ENCODE measurements around the gene LRRC32. TPM values are rescaled to one million over a fixed set of nuclear protein-coding genes. Genes with fewer than 3 reads are reported as not detected.

Gene LRRC32
- polyA plus RNA-seq, 1 donor (not counting 4 experiments of a cell fraction or from before 2014, with no cell fraction given) = not detected

DNA sequence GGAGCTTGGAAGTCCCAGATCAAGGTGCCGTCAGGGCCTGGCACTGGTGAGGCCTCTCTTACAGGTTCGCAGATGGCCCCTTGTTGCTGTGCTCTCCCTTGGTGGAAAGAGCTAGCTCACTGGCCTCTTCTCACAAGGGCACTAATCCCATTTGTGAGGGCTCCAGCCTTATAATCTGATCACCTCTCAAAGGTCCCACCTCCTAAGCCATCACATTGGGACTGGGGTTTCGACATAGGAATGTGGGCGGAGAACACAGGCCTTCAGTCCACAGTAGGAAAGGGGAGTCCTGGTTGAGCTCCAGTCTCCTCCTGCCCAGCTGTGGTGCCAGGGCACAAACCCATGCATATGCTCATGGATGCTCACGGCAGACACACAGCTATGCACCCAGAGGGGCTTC is 14.0 kb upstream of the LRRC32 start:
- Histone ChIP-seq H3K4me3 (ENCODE audit: control insufficient read depth in 2 of 3, extremely low read depth in 1 of 3, insufficient read depth in 2 of 3, low read depth in 1 of 3, low read length in 3 of 3) (no peak overlapping the region), H3K36me3 (ENCODE audit: control insufficient read depth in 2 of 2, extremely low read depth in 1 of 2, insufficient read depth in 2 of 2, low read length in 2 of 2) (no peaks in the 10 kb centered on the region), H3K4me2 (ENCODE audit: control insufficient read depth, extremely low read depth, insufficient read depth, low read depth, low read length) (no peak overlapping the region), H3K9ac (ENCODE audit: control insufficient read depth, extremely low read depth, insufficient read depth, low read length) (no peak overlapping the region), H3K9me3 (ENCODE audit: control insufficient read depth, low read depth, low read length) (peaks cover 2% of the 10 kb centered on the region), H4K20me1 (ENCODE audit: control insufficient read depth, extremely low read depth, insufficient read depth, low read length) (no peaks in the 10 kb centered on the region), H3K27me3 (ENCODE audit: control insufficient read depth, extremely low read depth, insufficient read depth, low read length) (peaks cover 26% of the 10 kb centered on the region), H3K79me2 (ENCODE audit: control insufficient read depth, insufficient read depth, low read length) (no peaks in the 10 kb centered on the region), H2AFZ (ENCODE audit: control insufficient read depth, low read length) (no peak overlapping the region), H3K9me1 (ENCODE audit: control insufficient read depth, extremely low read depth, insufficient read depth, low read length) (no peaks in the 10 kb centered on the region), H3K4me1 (ENCODE audit: control insufficient read depth, extremely low read depth, insufficient read depth, low read length) (no peaks in the 10 kb centered on the region), H3K27ac (ENCODE audit: control insufficient read depth, insufficient read depth, low read length) (no peak overlapping the region)
- FAIRE-seq (no peak), DNase-seq (ENCODE audit: low read depth, low spot score) (no peak)
- dilution Hi-C loops (cut with MboI; ENCODE audit: extremely low pct_ligation_motif_present, low sequenced_read_pairs) = no loop called here
- no peak for TF ChIP-seq CTCF (optimal IDR thresholded peaks at IDR 0.05 in 1 of 3, IDR thresholded peaks at IDR 0.05 in 1 of 3, conservative IDR thresholded peaks at IDR 0.05 in 1 of 3; ENCODE audit: extremely low read depth in 1 of 3, insufficient read depth in 2 of 3, low read length in 3 of 3)

GRCh38 chr11:76683161-76684095 is 12.9 kb upstream of the LRRC32 start:
- no peak overlapping the region for H3K9ac ChIP-seq (ENCODE audit: control insufficient read depth, extremely low read depth, insufficient read depth, low read length)
- no peak overlapping the region for H3K4me2 ChIP-seq (ENCODE audit: control insufficient read depth, extremely low read depth, insufficient read depth, low read depth, low read length)
- H3K4me1 ChIP-seq (ENCODE audit: control insufficient read depth, extremely low read depth, insufficient read depth, low read length) = no peaks in the 10 kb centered on the region
- H4K20me1 ChIP-seq (ENCODE audit: control insufficient read depth, extremely low read depth, insufficient read depth, low read length) = no peaks in the 10 kb centered on the region
- H3K9me1 ChIP-seq (ENCODE audit: control insufficient read depth, extremely low read depth, insufficient read depth, low read length) = no peaks in the 10 kb centered on the region
- H3K27me3 ChIP-seq (ENCODE audit: control insufficient read depth, extremely low read depth, insufficient read depth, low read length) = peaks cover 18% of the 10 kb centered on the region
- no peak overlapping the region for H3K4me3 ChIP-seq (ENCODE audit: control insufficient read depth in 2 of 3, extremely low read depth in 1 of 3, insufficient read depth in 2 of 3, low read depth in 1 of 3, low read length in 3 of 3)
- TF ChIP-seq EZH2 (IDR thresholded peaks at IDR 0.05; ENCODE audit: low read length) = no peak
- TF ChIP-seq CTCF (optimal IDR thresholded peaks at IDR 0.05 in 1 of 3, IDR thresholded peaks at IDR 0.05 in 1 of 3, conservative IDR thresholded peaks at IDR 0.05 in 1 of 3; ENCODE audit: extremely low read depth in 1 of 3, insufficient read depth in 2 of 3, low read length in 3 of 3) = no peak
- no peak overlapping the region for H2AFZ ChIP-seq (ENCODE audit: control insufficient read depth, low read length)
- FAIRE-seq = no peak
- H3K27ac ChIP-seq (ENCODE audit: control insufficient read depth, insufficient read depth, low read length) = no peak overlapping the region
- DNase-seq (ENCODE audit: low read depth, low spot score) = no peak
- H3K36me3 ChIP-seq (ENCODE audit: control insufficient read depth in 2 of 2, extremely low read depth in 1 of 2, insufficient read depth in 2 of 2, low read length in 2 of 2) = no peaks in the 10 kb centered on the region
- dilution Hi-C loops (cut with MboI; ENCODE audit: extremely low pct_ligation_motif_present, low sequenced_read_pairs) = no loop called here
- H3K9me3 ChIP-seq (ENCODE audit: control insufficient read depth, low read depth, low read length) = peaks cover 2% of the 10 kb centered on the region
- no peaks in the 10 kb centered on the region for H3K79me2 ChIP-seq (ENCODE audit: control insufficient read depth, insufficient read depth, low read length)

All from keratinocyte (primary cell).